KMS-11 (cell line): ENCODE results near the gene MAP3K21.

ENCODE experiments used
- H2AFZ ChIP-seq: fragments of 200-600 bp; sonication (generic); 2 replicates; pipeline ENCODE4 v1.6.1; 2016; ENCODE audit warnings: antibody characterized with exemption, mixed run types, low read depth
- H3K27ac ChIP-seq: fragments of 200-600 bp; sonication (generic); 2 replicates; pipeline ENCODE4 v1.6.1; 2016; ENCODE audit warnings: mild to moderate bottlenecking, mixed run types
- H3K27me3 ChIP-seq: fragments of 200-600 bp; sonication (generic); 2 replicates; pipeline ENCODE4 v1.6.1; 2017; ENCODE audit warnings: mild to moderate bottlenecking, low read depth, mixed run types, moderate library complexity; ENCODE audit not compliant: insufficient read depth
- H3K36me3 ChIP-seq: fragments of 200-600 bp; sonication (generic); 2 replicates; pipeline ENCODE4 v1.6.1; 2017; ENCODE audit warnings: mild to moderate bottlenecking, mixed run types; ENCODE audit not compliant: insufficient read depth
- H3K4me1 ChIP-seq: fragments of 200-600 bp; sonication (generic); 2 replicates; pipeline ENCODE4 v1.6.1; 2016; ENCODE audit warnings: mild to moderate bottlenecking, low read depth, mixed run types; ENCODE audit not compliant: poor library complexity, severe bottlenecking
- H3K4me2 ChIP-seq: fragments of 200-600 bp; sonication (generic); 2 replicates; pipeline ENCODE4 v1.7.0; 2016; ENCODE audit warnings: mild to moderate bottlenecking, mixed run types
- H3K4me3 ChIP-seq: fragments of 200-600 bp; sonication (generic); IDR thresholded peaks from 2 replicates; pipeline ENCODE4 v1.6.1; 2017; ENCODE audit warnings: low read depth, low read length, mixed read lengths; ENCODE audit not compliant: insufficient read depth
- H3K79me2 ChIP-seq: fragments of 200-600 bp; sonication (generic); 2 replicates; pipeline ENCODE4 v1.6.1; 2016; ENCODE audit warnings: low read depth, mixed run types; ENCODE audit not compliant: insufficient read depth
- H3K9ac ChIP-seq: fragments of 200-600 bp; sonication (generic); 2 replicates; pipeline ENCODE4 v1.6.1; 2016; ENCODE audit warnings: mild to moderate bottlenecking, mixed run types
- H4K20me1 ChIP-seq: fragments of 200-600 bp; sonication (generic); 2 replicates; pipeline ENCODE4 v1.6.1; 2016; ENCODE audit warnings: mild to moderate bottlenecking, mixed run types; ENCODE audit not compliant: insufficient read depth
- CTCF ChIP-seq: fragments of 200-600 bp; sonication (generic); conservative IDR thresholded peaks from 2 replicates; pipeline ENCODE4 v1.6.1; 2017; ENCODE audit warnings: low read depth, mild to moderate bottlenecking, antibody characterized with exemption, low read length, moderate library complexity, mixed read lengths

MAP3K21 gene

GRCh38 chr1:233338102-233338501 lies 10.6 kb downstream of the MAP3K21 start:
- H3K79me2 ChIP-seq, result 0 out of 2 replicates have a peak, but pooled peaks cover 1% of the 10 kb centered on the region

GRCh38 chr1:233340031-233340555 lies 12.6 kb downstream of the MAP3K21 start:
- no peak overlapping the region for H3K4me2 ChIP-seq
- TF ChIP-seq CTCF, result no peak
- no peak overlapping the region for H3K4me3 ChIP-seq
- no peaks in the 10 kb centered on the region for H3K79me2 ChIP-seq
- H2AFZ ChIP-seq, result no peak overlapping the region
- no peaks in the 10 kb centered on the region for H3K27me3 ChIP-seq
- H3K27ac ChIP-seq, result no peak overlapping the region
- no peaks in the 10 kb centered on the region for H3K36me3 ChIP-seq
- H3K4me1 ChIP-seq, result no peaks in the 10 kb centered on the region
- H3K9ac ChIP-seq, result no peak overlapping the region
- H4K20me1 ChIP-seq, result no peaks in the 10 kb centered on the region

More at GRCh38 chr1:233338102-233338501, 10.6 kb downstream of the MAP3K21 start:
- H3K4me3 ChIP-seq, result no peak overlapping the region
- no peaks in the 10 kb centered on the region for H3K4me1 ChIP-seq
- TF ChIP-seq CTCF, result no peak
- H3K36me3 ChIP-seq, result no peaks in the 10 kb centered on the region
- no peaks in the 10 kb centered on the region for H4K20me1 ChIP-seq
- no peaks in the 10 kb centered on the region for H3K27me3 ChIP-seq
- H3K27ac ChIP-seq, result no peak overlapping the region
- H3K9ac ChIP-seq, result no peak overlapping the region
- no peak overlapping the region for H2AFZ ChIP-seq
- no peak overlapping the region for H3K4me2 ChIP-seq

GRCh38 chr1:233340966-233341516 lies 13.5 kb downstream of the MAP3K21 start:
- no peak overlapping the region for H2AFZ ChIP-seq
- H3K9ac ChIP-seq, result no peak overlapping the region
- no peaks in the 10 kb centered on the region for H3K79me2 ChIP-seq
- no peaks in the 10 kb centered on the region for H3K4me1 ChIP-seq
- no peaks in the 10 kb centered on the region for H3K36me3 ChIP-seq
- H3K4me3 ChIP-seq, result no peak overlapping the region
- no peak overlapping the region for H3K4me2 ChIP-seq
- H4K20me1 ChIP-seq, result no peaks in the 10 kb centered on the region
- H3K27me3 ChIP-seq, result no peaks in the 10 kb centered on the region
- no peak overlapping the region for H3K27ac ChIP-seq
- no peak for TF ChIP-seq CTCF

- Histone ChIP-seq H3K27ac (no peak overlapping the region), H3K79me2 (no peaks in the 10 kb centered on the region), H3K4me3 (no peak overlapping the region), H3K36me3 (no peaks in the 10 kb centered on the region), H2AFZ (no peak overlapping the region), H3K27me3 (no peaks in the 10 kb centered on the region), H3K9ac (no peak overlapping the region), H4K20me1 (no peaks in the 10 kb centered on the region), H3K4me2 (no peak overlapping the region), H3K4me1 (no peaks in the 10 kb centered on the region)
- TF ChIP-seq CTCF, result no peak
These were observed 14.6 kb downstream of the MAP3K21 start for GRCh38 chr1:233342086-233342485.
